ENCODE measurements around the gene MTA3.

The MTA3 gene

GRCh38 chr2:42743659-42743990 is 175.2 kb downstream of the MTA3 start:
- H3K4me1 ChIP-seq (ENCODE audit: control insufficient read depth, low read length), result no peaks in the 10 kb centered on the region
- H3F3A ChIP-seq (ENCODE audit: control insufficient read depth, insufficient read depth), result no peaks in the 10 kb centered on the region
- no peaks in the 10 kb centered on the region for H3K27me3 ChIP-seq (ENCODE audit: control insufficient read depth, low read length)
- H3K4me3 ChIP-seq (ENCODE audit: low read length), result no peak overlapping the region
- no peak overlapping the region for H3K4me2 ChIP-seq (ENCODE audit: low read length)
- H4K20me1 ChIP-seq (ENCODE audit: control insufficient read depth, insufficient read depth, low read depth, low read length), result no peaks in the 10 kb centered on the region
- TF ChIP-seq EZH2phosphoT487 (IDR thresholded peaks at IDR 0.05; ENCODE audit: borderline replicate concordance, low read length) (no peak), CTCF (IDR thresholded peaks at IDR 0.05; ENCODE audit: low read depth, low read length, poor library complexity, severe bottlenecking) (no peak)
- no peaks in the 10 kb centered on the region for H3K9me2 ChIP-seq (replicated peaks; ENCODE audit: control insufficient read depth, low read length)
- peaks cover under 1% of the 10 kb centered on the region; the same call in 1 of the 2 replicates for H3K9me3 ChIP-seq (ENCODE audit: control insufficient read depth, insufficient read depth, low read length)
- no peak overlapping the region for H3K27ac ChIP-seq (ENCODE audit: low read depth, low read length)
- no peaks in the 10 kb centered on the region; the same call in 1 of the 2 replicates for H3K36me3 ChIP-seq (ENCODE audit: control insufficient read depth, low read length)
- no peaks in the 10 kb centered on the region for H3K79me2 ChIP-seq (ENCODE audit: control insufficient read depth, low read length)

- H3K4me2 ChIP-seq (ENCODE audit: low read length), result no peak overlapping the region
- H3K4me1 ChIP-seq (ENCODE audit: control insufficient read depth, low read length), result no peaks in the 10 kb centered on the region
- no peaks in the 10 kb centered on the region for H3K79me2 ChIP-seq (ENCODE audit: control insufficient read depth, low read length)
- H3K4me3 ChIP-seq (ENCODE audit: low read length), result no peak overlapping the region
- no peaks in the 10 kb centered on the region; the same call in 1 of the 2 replicates for H3K36me3 ChIP-seq (ENCODE audit: control insufficient read depth, low read length)
- no peaks in the 10 kb centered on the region for H3K9me2 ChIP-seq (replicated peaks; ENCODE audit: control insufficient read depth, low read length)
- no peaks in the 10 kb centered on the region for H3K27me3 ChIP-seq (ENCODE audit: control insufficient read depth, low read length)
- no peak for TF ChIP-seq CTCF (IDR thresholded peaks at IDR 0.05; ENCODE audit: low read depth, low read length, poor library complexity, severe bottlenecking)
- no peak for TF ChIP-seq EZH2phosphoT487 (IDR thresholded peaks at IDR 0.05; ENCODE audit: borderline replicate concordance, low read length)
- H4K20me1 ChIP-seq (ENCODE audit: control insufficient read depth, insufficient read depth, low read depth, low read length), result no peaks in the 10 kb centered on the region
- H3F3A ChIP-seq (ENCODE audit: control insufficient read depth, insufficient read depth), result no peaks in the 10 kb centered on the region
- H3K9me3 ChIP-seq (ENCODE audit: control insufficient read depth, insufficient read depth, low read length), result no peaks in the 10 kb centered on the region
- H3K27ac ChIP-seq (ENCODE audit: low read depth, low read length), result no peak overlapping the region
Measured at GRCh38 chr2:42744545-42745082, 176.2 kb downstream of the MTA3 start.

- no peak overlapping the region for H3K4me3 ChIP-seq (ENCODE audit: low read length)
- H3K79me2 ChIP-seq (ENCODE audit: control insufficient read depth, low read length), result no peaks in the 10 kb centered on the region
- TF ChIP-seq CTCF (IDR thresholded peaks at IDR 0.05; ENCODE audit: low read depth, low read length, poor library complexity, severe bottlenecking) (no peak), EZH2phosphoT487 (IDR thresholded peaks at IDR 0.05; ENCODE audit: borderline replicate concordance, low read length) (no peak)
- no peaks in the 10 kb centered on the region for H3K36me3 ChIP-seq (ENCODE audit: control insufficient read depth, low read length)
- no peaks in the 10 kb centered on the region for H3K9me2 ChIP-seq (replicated peaks; ENCODE audit: control insufficient read depth, low read length)
- 0 out of 2 replicates have a peak, but pooled peaks cover 2% of the 10 kb centered on the region for H3F3A ChIP-seq (ENCODE audit: control insufficient read depth, insufficient read depth)
- H3K9me3 ChIP-seq (ENCODE audit: control insufficient read depth, insufficient read depth, low read length), result no peaks in the 10 kb centered on the region
- H3K27ac ChIP-seq (ENCODE audit: low read depth, low read length), result no peak overlapping the region
- no peaks in the 10 kb centered on the region for H3K27me3 ChIP-seq (ENCODE audit: control insufficient read depth, low read length)
- no peaks in the 10 kb centered on the region for H4K20me1 ChIP-seq (ENCODE audit: control insufficient read depth, insufficient read depth, low read depth, low read length)
- no peak overlapping the region for H3K4me2 ChIP-seq (ENCODE audit: low read length)
- H3K4me1 ChIP-seq (ENCODE audit: control insufficient read depth, low read length), result peaks cover 17% of the 10 kb centered on the region
Measured at GRCh38 chr2:42747422-42747821, 179.0 kb downstream of the MTA3 start.

All from DOHH2 (cell line).